HEK293 (cell line): Measurements from ENCODE around the gene HSD17B10.
A peak's percentile ranks its signal among the peaks of the same experiment; 100 is the strongest.

Experiments
- KLF1 ChIP-seq: fragments of 450-650 bp; formaldehyde crosslinking; IDR thresholded peaks from 2 replicates; pipeline ENCODE4 v1.5.1; 2016; ENCODE audit warnings: missing biosample characterization, missing genetic modification characterization
- KLF7 ChIP-seq: fragments of 450-650 bp; formaldehyde crosslinking; IDR thresholded peaks from 2 replicates; pipeline ENCODE4 v1.5.1; 2016; ENCODE audit warnings: missing biosample characterization, missing genetic modification characterization, borderline replicate concordance
- KLF8 ChIP-seq: fragments of 450-650 bp; formaldehyde crosslinking; IDR thresholded peaks from 2 replicates; pipeline ENCODE4 v1.5.1; 2016; ENCODE audit warnings: missing biosample characterization, missing genetic modification characterization
- SCRT1 ChIP-seq: fragments of 450-650 bp; formaldehyde crosslinking; IDR thresholded peaks from 2 replicates; pipeline ENCODE4 v1.5.1; 2016; ENCODE audit warnings: missing biosample characterization, missing genetic modification characterization, borderline replicate concordance
- SCRT2 ChIP-seq: fragments of 450-650 bp; formaldehyde crosslinking; IDR thresholded peaks from 2 replicates; pipeline ENCODE4 v1.5.1; 2016; ENCODE audit warnings: missing biosample characterization, missing genetic modification characterization
- SP3 ChIP-seq: fragments of 450-650 bp; formaldehyde crosslinking; IDR thresholded peaks from 2 replicates; pipeline ENCODE4 v1.5.1; 2016; ENCODE audit warnings: missing biosample characterization, missing genetic modification characterization
- ZIC2 ChIP-seq: fragments of 450-650 bp; formaldehyde crosslinking; IDR thresholded peaks from 2 replicates; pipeline ENCODE4 v1.5.1; 2016; ENCODE audit warnings: missing biosample characterization, missing genetic modification characterization
- ZNF529 ChIP-seq: fragments of 450-650 bp; formaldehyde crosslinking; IDR thresholded peaks from 2 replicates; pipeline ENCODE4 v1.5.1; 2017; ENCODE audit warnings: missing genetic modification characterization, missing biosample characterization; ENCODE audit not compliant: insufficient replicate concordance
- ZNF548 ChIP-seq: fragments of 450-650 bp; formaldehyde crosslinking; IDR thresholded peaks from 2 replicates; pipeline ENCODE4 v1.5.1; 2016; ENCODE audit warnings: missing biosample characterization, missing genetic modification characterization
- ZNF560 ChIP-seq: fragments of 450-650 bp; formaldehyde crosslinking; IDR thresholded peaks from 2 replicates; pipeline ENCODE4 v1.5.1; 2017; ENCODE audit warnings: missing biosample characterization, missing genetic modification characterization, borderline replicate concordance
- ZNF571 ChIP-seq: fragments of 450-650 bp; formaldehyde crosslinking; IDR thresholded peaks from 2 replicates; pipeline ENCODE4 v1.5.0; 2017; ENCODE audit warnings: missing biosample characterization, missing genetic modification characterization
- ZNF626 ChIP-seq: fragments of 450-650 bp; sonication (Bioruptor Pico); formaldehyde crosslinking; IDR thresholded peaks from 2 replicates; pipeline ENCODE4 v1.5.1; 2018; ENCODE audit warnings: missing biosample characterization, missing genetic modification characterization, inconsistent platforms
- ZNF707 ChIP-seq: fragments of 450-650 bp; formaldehyde crosslinking; IDR thresholded peaks from 2 replicates; pipeline ENCODE4 v1.5.1; 2016; ENCODE audit warnings: missing biosample characterization, missing genetic modification characterization
- ZNF785 ChIP-seq: fragments of 450-650 bp; formaldehyde crosslinking; IDR thresholded peaks from 2 replicates; pipeline ENCODE4 v1.5.1; 2016; ENCODE audit warnings: missing biosample characterization, missing genetic modification characterization
- TF ChIP-seq, protein P1 (sequence below): fragments of 450-650 bp; IDR thresholded peaks from 2 replicates; pipeline ENCODE4 v1.5.1; 2018; ENCODE audit warnings: missing biosample characterization, missing genetic modification characterization
- TF ChIP-seq, protein P2 (sequence below): fragments of 450-650 bp; formaldehyde crosslinking; IDR thresholded peaks from 2 replicates; pipeline ENCODE4 v1.5.1; 2017; ENCODE audit warnings: missing biosample characterization, missing genetic modification characterization
- TF ChIP-seq, protein P3 (sequence below): fragments of 450-650 bp; formaldehyde crosslinking; IDR thresholded peaks from 2 replicates; pipeline ENCODE4 v1.5.0; 2017; ENCODE audit warnings: missing biosample characterization, missing genetic modification characterization, borderline replicate concordance
- TF ChIP-seq, protein P4 (sequence below): fragments of 450-650 bp; formaldehyde crosslinking; IDR thresholded peaks from 2 replicates; pipeline ENCODE4 v1.5.1; 2017; ENCODE audit warnings: missing biosample characterization, mild to moderate bottlenecking, missing genetic modification characterization, moderate library complexity
- TF ChIP-seq, protein P5 (sequence below): fragments of 450-650 bp; formaldehyde crosslinking; IDR thresholded peaks from 2 replicates; pipeline ENCODE4 v1.5.1; 2016; ENCODE audit warnings: missing biosample characterization, missing genetic modification characterization
- TF ChIP-seq, protein P6 (sequence below): fragments of 450-650 bp; formaldehyde crosslinking; IDR thresholded peaks from 2 replicates; pipeline ENCODE4 v1.5.1; 2016; ENCODE audit warnings: missing biosample characterization, missing genetic modification characterization

Gene HSD17B10

DNA sequence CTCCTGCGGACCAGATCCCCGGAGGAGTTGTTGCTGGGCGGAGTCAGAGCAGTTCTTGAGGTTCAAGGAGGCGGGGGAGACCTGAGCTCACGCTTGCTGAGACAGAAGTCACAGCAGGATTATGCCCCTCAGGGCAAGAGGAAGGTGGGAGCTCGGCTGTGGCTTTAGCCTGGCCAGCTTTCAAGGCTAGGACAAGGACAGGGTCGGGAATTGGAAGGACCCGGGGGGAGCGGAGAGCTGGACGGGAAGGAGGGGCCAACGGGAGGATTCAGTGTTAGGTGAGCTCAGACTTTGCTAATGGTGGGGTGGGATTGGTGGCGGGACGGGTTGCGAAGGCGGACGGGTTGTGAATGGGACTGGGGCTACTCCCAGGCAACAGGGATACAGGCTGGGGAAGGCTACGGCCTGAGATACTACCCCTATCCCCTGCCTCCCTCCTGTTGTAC, 11.3 kb downstream of the HSD17B10 start, which contains the start of gene RIBC1 (continued):
- TF ChIP-seq SP3 (tag by site-specific recombination) = peak; percentile 65
- TF ChIP-seq SCRT2 (tag by site-specific recombination) = no peak
- TF ChIP-seq ZNF548 (tag by site-specific recombination) = no peak
- TF ChIP-seq, protein P1, sequence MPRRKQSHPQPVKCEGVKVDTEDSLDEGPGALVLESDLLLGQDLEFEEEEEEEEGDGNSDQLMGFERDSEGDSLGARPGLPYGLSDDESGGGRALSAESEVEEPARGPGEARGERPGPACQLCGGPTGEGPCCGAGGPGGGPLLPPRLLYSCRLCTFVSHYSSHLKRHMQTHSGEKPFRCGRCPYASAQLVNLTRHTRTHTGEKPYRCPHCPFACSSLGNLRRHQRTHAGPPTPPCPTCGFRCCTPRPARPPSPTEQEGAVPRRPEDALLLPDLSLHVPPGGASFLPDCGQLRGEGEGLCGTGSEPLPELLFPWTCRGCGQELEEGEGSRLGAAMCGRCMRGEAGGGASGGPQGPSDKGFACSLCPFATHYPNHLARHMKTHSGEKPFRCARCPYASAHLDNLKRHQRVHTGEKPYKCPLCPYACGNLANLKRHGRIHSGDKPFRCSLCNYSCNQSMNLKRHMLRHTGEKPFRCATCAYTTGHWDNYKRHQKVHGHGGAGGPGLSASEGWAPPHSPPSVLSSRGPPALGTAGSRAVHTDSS (tag by site-specific recombination) = no peak
- 0 out of 2 replicates have a peak, but pooled peaks have one; percentile 27 for TF ChIP-seq ZIC2 (tag by site-specific recombination)
- TF ChIP-seq, protein P2, sequence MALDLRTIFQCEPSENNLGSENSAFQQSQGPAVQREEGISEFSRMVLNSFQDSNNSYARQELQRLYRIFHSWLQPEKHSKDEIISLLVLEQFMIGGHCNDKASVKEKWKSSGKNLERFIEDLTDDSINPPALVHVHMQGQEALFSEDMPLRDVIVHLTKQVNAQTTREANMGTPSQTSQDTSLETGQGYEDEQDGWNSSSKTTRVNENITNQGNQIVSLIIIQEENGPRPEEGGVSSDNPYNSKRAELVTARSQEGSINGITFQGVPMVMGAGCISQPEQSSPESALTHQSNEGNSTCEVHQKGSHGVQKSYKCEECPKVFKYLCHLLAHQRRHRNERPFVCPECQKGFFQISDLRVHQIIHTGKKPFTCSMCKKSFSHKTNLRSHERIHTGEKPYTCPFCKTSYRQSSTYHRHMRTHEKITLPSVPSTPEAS (tag by site-specific recombination) = no peak
- no peak for TF ChIP-seq KLF7 (tag by site-specific recombination)
- no peak for TF ChIP-seq ZNF529 (tag by site-specific recombination)
- TF ChIP-seq ZNF785 = no peak
- TF ChIP-seq KLF1 (tag by site-specific recombination) = peak; percentile 81
- no peak for TF ChIP-seq KLF8 (tag by site-specific recombination)
- no peak for TF ChIP-seq ZNF571
- no peak for TF ChIP-seq ZNF626 (tag by site-specific recombination)
- peak; percentile 88 for TF ChIP-seq SCRT1 (tag by site-specific recombination)
- no peak for TF ChIP-seq ZNF560 (tag by site-specific recombination)
- TF ChIP-seq, protein P3, sequence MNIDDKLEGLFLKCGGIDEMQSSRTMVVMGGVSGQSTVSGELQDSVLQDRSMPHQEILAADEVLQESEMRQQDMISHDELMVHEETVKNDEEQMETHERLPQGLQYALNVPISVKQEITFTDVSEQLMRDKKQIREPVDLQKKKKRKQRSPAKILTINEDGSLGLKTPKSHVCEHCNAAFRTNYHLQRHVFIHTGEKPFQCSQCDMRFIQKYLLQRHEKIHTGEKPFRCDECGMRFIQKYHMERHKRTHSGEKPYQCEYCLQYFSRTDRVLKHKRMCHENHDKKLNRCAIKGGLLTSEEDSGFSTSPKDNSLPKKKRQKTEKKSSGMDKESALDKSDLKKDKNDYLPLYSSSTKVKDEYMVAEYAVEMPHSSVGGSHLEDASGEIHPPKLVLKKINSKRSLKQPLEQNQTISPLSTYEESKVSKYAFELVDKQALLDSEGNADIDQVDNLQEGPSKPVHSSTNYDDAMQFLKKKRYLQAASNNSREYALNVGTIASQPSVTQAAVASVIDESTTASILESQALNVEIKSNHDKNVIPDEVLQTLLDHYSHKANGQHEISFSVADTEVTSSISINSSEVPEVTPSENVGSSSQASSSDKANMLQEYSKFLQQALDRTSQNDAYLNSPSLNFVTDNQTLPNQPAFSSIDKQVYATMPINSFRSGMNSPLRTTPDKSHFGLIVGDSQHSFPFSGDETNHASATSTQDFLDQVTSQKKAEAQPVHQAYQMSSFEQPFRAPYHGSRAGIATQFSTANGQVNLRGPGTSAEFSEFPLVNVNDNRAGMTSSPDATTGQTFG (tag by site-specific recombination) = no peak
- TF ChIP-seq, protein P4, sequence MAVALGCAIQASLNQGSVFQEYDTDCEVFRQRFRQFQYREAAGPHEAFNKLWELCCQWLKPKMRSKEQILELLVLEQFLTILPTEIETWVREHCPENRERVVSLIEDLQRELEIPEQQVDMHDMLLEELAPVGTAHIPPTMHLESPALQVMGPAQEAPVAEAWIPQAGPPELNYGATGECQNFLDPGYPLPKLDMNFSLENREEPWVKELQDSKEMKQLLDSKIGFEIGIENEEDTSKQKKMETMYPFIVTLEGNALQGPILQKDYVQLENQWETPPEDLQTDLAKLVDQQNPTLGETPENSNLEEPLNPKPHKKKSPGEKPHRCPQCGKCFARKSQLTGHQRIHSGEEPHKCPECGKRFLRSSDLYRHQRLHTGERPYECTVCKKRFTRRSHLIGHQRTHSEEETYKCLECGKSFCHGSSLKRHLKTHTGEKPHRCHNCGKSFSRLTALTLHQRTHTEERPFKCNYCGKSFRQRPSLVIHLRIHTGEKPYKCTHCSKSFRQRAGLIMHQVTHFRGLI (tag by site-specific recombination) = no peak
- TF ChIP-seq, protein P5, sequence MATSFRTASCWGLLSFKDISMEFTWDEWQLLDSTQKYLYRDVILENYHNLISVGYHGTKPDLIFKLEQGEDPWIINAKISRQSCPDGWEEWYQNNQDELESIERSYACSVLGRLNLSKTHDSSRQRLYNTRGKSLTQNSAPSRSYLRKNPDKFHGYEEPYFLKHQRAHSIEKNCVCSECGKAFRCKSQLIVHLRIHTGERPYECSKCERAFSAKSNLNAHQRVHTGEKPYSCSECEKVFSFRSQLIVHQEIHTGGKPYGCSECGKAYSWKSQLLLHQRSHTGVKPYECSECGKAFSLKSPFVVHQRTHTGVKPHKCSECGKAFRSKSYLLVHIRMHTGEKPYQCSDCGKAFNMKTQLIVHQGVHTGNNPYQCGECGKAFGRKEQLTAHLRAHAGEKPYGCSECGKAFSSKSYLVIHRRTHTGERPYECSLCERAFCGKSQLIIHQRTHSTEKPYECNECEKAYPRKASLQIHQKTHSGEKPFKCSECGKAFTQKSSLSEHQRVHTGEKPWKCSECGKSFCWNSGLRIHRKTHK (tag by site-specific recombination) = no peak
- no peak for TF ChIP-seq ZNF707 (tag by site-specific recombination)
- TF ChIP-seq, protein P6, sequence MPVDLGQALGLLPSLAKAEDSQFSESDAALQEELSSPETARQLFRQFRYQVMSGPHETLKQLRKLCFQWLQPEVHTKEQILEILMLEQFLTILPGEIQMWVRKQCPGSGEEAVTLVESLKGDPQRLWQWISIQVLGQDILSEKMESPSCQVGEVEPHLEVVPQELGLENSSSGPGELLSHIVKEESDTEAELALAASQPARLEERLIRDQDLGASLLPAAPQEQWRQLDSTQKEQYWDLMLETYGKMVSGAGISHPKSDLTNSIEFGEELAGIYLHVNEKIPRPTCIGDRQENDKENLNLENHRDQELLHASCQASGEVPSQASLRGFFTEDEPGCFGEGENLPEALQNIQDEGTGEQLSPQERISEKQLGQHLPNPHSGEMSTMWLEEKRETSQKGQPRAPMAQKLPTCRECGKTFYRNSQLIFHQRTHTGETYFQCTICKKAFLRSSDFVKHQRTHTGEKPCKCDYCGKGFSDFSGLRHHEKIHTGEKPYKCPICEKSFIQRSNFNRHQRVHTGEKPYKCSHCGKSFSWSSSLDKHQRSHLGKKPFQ = no peak
